ENCODE results near the gene FBXW8. TPM values are rescaled to one million over a fixed set of nuclear protein-coding genes. Genes with fewer than 3 reads are reported as not detected.

The FBXW8 gene
- total RNA-seq, 2 donors from 2014 or later = 7.9 to 9.0 TPM

DNA sequence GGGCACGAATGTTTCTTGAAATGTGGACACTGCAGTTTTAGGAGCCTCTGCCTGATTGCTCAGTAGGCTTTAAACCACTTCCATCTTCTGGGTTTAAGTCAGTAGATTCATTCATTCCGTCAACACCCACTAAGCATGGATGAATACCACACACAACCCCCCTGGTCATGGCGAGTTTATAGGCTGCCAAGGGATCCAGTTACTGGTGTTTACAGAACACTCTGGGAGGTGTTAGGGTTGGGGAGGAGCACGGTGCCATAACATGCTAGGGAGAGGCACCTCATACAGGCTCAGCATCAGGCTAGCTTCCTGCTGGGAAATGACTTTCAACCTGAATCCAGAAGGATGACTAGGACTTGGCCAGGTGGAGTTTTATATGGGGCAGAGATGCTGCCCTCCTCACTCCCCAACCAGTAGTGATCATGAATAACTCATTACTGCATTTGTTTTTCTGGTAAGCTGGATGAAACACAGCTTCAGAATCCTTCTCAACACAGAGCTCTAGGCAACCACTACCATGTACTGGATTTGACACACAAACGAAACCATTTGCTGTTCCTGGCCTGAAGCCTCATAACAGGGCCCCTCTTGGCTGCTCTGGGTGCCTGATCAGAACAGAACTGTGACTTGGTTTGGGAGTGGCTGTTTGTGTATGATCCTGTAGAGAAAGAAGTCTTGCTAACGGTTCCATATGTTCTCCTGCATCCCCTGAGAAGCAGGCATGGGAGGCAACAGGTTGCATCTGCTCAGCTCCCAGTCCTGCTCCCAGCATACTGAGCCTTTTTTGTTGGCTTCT is 47.9 kb downstream of the FBXW8 start:
- no peak for DNase-seq (ENCODE audit: low spot score)
- Histone ChIP-seq H3K9me3 (no peaks in the 10 kb centered on the region), H3K4me3 (no peak overlapping the region), H3K36me3 (no peaks in the 10 kb centered on the region), H3K27ac (no peak overlapping the region), H3K4me1 (peaks cover 0 to 17% of the 10 kb centered on the region in 2 donors), H3K27me3 (no peaks in the 10 kb centered on the region)
- TF ChIP-seq, protein P1, sequence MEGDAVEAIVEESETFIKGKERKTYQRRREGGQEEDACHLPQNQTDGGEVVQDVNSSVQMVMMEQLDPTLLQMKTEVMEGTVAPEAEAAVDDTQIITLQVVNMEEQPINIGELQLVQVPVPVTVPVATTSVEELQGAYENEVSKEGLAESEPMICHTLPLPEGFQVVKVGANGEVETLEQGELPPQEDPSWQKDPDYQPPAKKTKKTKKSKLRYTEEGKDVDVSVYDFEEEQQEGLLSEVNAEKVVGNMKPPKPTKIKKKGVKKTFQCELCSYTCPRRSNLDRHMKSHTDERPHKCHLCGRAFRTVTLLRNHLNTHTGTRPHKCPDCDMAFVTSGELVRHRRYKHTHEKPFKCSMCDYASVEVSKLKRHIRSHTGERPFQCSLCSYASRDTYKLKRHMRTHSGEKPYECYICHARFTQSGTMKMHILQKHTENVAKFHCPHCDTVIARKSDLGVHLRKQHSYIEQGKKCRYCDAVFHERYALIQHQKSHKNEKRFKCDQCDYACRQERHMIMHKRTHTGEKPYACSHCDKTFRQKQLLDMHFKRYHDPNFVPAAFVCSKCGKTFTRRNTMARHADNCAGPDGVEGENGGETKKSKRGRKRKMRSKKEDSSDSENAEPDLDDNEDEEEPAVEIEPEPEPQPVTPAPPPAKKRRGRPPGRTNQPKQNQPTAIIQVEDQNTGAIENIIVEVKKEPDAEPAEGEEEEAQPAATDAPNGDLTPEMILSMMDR (IDR thresholded peaks at IDR 0.05) = no peak

DNA sequence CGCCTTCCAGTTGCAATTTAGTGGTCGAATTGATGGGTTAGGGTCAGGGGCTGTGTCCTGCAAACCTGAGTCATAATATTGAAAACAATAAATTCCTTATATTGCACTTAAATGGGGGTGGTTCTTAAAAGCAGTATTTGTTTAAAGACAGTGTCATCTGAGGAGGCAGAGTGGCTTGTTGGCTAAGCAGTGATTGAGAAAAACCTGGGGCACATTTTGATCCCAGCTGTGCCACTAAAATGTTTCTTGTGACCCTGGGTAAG is 48.4 kb downstream of the FBXW8 start:
- H3K9me3 ChIP-seq = no peaks in the 10 kb centered on the region
- TF ChIP-seq, protein P1 (IDR thresholded peaks at IDR 0.05) = no peak
- no peaks in the 10 kb centered on the region for H3K27me3 ChIP-seq
- H3K4me3 ChIP-seq = no peak overlapping the region
- no peak overlapping the region for H3K27ac ChIP-seq
- no peak for DNase-seq (ENCODE audit: low spot score)
- peaks cover 0 to 17% of the 10 kb centered on the region in 2 donors for H3K4me1 ChIP-seq
- no peaks in the 10 kb centered on the region for H3K36me3 ChIP-seq

DNA sequence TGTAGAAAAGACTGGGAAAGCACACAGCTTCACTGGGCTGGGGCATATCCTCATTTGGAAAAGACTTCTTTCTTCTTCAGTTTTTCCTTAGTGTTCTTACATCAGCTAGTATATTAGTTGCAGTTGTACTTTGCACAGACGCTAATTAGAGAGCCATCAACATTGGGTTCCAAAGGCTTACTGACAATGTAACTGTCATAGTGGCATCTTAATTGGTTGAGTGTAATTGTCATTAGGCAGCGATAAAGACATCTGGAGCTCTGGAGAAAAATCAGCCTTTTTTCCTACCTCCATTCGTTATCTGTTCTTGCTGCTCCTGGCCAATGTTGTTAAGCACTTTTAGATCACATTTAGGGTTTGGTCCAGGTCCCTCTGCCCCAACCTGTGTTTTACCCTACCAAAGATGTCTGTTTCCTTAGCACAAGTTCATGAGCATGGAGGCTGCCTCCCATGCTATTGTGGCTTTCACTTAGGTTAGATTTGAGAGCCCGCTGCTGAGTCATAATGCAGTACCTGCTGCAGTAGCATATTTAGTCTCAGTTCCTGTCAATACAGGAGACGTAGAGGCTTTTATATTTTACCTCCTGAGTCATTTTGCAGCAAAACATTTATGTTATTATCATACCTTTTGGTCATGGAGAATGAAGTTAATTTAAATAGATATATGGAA is 49.2 kb downstream of the FBXW8 start:
- no peaks in the 10 kb centered on the region for H3K27me3 ChIP-seq
- H3K4me3 ChIP-seq = no peak overlapping the region
- H3K36me3 ChIP-seq = peaks cover 5% of the 10 kb centered on the region
- DNase-seq (ENCODE audit: low spot score) = no peak
- H3K27ac ChIP-seq = no peak overlapping the region
- H3K4me1 ChIP-seq = peaks cover 0 to 8% of the 10 kb centered on the region in 2 donors
- no peaks in the 10 kb centered on the region for H3K9me3 ChIP-seq
- TF ChIP-seq, protein P1 (IDR thresholded peaks at IDR 0.05) = no peak

DNA sequence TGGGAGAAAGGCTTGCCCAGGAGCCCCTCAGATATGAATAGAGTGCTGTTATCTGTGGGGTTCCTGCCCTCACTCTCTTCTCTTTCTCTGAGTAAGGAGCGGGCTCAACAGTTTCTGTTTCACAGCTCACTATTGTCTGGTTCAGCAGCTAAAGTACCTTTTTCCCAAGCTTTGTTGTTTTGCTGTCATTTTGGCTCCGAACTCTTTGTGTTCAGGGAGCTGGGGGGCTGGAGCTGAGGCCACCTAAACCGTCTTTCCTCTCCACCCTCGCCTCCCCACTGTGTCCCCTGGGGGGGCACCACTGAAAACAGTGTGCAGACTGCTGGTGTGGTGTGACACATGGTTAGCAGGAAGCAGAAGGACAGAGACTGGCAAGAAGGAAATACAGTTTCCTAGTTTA is 51.4 kb downstream of the FBXW8 start:
- H3K9me3 ChIP-seq = no peaks in the 10 kb centered on the region
- no peak overlapping the region for H3K4me3 ChIP-seq
- H3K4me1 ChIP-seq = no peaks in the 10 kb centered on the region
- H3K27ac ChIP-seq = no peak overlapping the region
- DNase-seq (ENCODE audit: low spot score) = no peak
- TF ChIP-seq, protein P1 (IDR thresholded peaks at IDR 0.05) = no peak
- peaks cover 5% of the 10 kb centered on the region for H3K36me3 ChIP-seq
- H3K27me3 ChIP-seq = no peaks in the 10 kb centered on the region

DNA sequence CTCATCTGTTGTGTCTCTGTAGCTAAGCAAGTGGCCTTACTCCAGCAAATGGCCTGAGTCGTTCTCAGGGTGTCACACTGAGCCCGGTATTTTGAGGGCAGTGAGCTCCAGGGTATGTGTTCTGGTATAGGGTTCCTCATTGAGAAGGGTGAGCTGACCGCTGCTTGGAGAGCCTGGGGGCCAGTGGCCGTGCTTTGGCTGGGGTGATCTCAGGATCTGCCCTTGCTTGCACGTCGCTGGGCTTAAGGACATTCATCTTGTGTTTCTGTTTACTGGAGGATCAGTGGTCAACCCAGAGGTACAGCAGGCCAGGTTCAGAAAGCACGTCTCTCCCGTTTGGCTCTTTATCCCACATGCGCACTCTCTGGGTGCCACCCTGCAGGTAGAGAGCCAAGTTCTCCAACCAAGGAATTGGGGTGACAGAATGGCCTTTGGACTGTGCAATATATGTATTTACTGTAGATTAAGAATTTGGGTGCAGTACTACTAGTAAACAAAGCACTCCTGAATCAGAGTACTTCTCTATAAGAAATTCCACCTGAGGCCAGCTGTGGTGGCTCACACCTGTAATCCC is 52.1 kb downstream of the FBXW8 start:
- Histone ChIP-seq H3K36me3 (peaks cover 5% of the 10 kb centered on the region), H3K4me3 (no peak overlapping the region), H3K4me1 (no peaks in the 10 kb centered on the region), H3K9me3 (no peaks in the 10 kb centered on the region), H3K27me3 (no peaks in the 10 kb centered on the region), H3K27ac (no peak overlapping the region)
- DNase-seq (ENCODE audit: low spot score) = no peak
- TF ChIP-seq, protein P1 (IDR thresholded peaks at IDR 0.05) = no peak

All from right atrium auricular region (tissue), 2 donors.